Mesothelial cell of epicardium (in vitro differentiated cells): Measurements from ENCODE around the gene REEP1. TPM values are rescaled to one million over a fixed set of nuclear protein-coding genes. Genes with fewer than 3 reads are reported as not detected.
"Not testable (repeated sequence)": the region's sequence is repeated elsewhere in the genome, so short reads cannot be mapped to it uniquely, and the experiment has no call there.

Experiments used
- DNase-seq, 2 experiments: peaks; one replicate each; pipeline ENCODE4 v3.0.0; 2021; ENCODE audit warnings: low spot score in 2 of 2; ENCODE audit not compliant: unreplicated experiment in 2 of 2
- H3K27ac Mint-ChIP-seq: 2 replicates; pipeline ENCODE4 v1.8.0; 2021; ENCODE audit warnings: mixed read lengths
- H3K27me3 Mint-ChIP-seq: 2 replicates; pipeline ENCODE4 v1.8.0; 2021; ENCODE audit warnings: low read depth, mixed read lengths
- H3K36me3 Mint-ChIP-seq: 2 replicates; pipeline ENCODE4 v1.8.0; 2021; ENCODE audit warnings: mixed read lengths
- H3K4me1 Mint-ChIP-seq: 2 replicates; pipeline ENCODE4 v1.8.0; 2021; ENCODE audit warnings: mixed read lengths
- H3K4me3 Mint-ChIP-seq: 2 replicates; pipeline ENCODE4 v1.8.0; 2021; ENCODE audit warnings: mild to moderate bottlenecking, moderate library complexity, mixed read lengths
- H3K9me3 Mint-ChIP-seq: 2 replicates; pipeline ENCODE4 v1.8.0; 2021; ENCODE audit warnings: mixed read lengths
- CTCF ChIP-seq: fragments of 200-600 bp; sonication (generic); IDR thresholded peaks from one replicate; pipeline ENCODE4 v1.5.0; 2021; ENCODE audit warnings: antibody characterized with exemption; ENCODE audit not compliant: unreplicated experiment
- total RNA-seq: library from RNA; stranded (reverse); gene quantifications from 3 replicates; pipeline ENCODE4 v1.2.1, GENCODE V29; 2021

Gene REEP1
- total RNA-seq, 1 donor from 2014 or later, result 1.9 TPM

DNA sequence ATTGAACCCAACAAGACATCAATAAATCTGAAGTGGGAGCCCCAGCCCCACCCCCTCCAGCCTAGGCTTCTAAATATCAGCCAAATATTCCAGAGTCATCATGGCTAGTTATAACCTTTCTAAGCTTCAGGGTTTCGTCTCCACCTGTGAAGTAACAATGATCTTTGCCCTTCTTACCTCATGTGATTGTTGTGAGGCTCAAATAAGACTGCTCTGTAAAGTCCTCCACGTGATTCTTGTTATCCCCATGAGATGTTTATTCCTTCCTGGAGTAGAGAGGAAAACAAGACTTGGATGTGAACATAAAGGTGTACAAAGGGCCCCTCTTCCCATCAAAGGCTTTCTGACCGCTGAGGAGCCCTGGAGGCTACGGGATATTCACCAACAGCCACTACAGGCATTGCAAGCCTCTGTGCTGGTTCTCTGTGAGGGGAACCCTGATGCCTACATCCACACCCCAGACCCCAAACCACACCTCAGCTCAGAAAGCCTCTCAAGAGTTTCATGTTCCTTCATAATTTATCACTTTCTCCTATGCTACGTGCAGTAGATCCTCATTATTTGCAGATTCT lies 20.1 kb upstream of the REEP1 start:
- Mint-ChIP-seq H3K9me3 (no peaks in the 10 kb centered on the region), H3K36me3 (no peaks in the 10 kb centered on the region), H3K4me3 (no peak overlapping the region), H3K4me1 (no peaks in the 10 kb centered on the region), H3K27me3 (peaks cover 40% of the 10 kb centered on the region), H3K27ac (no peak overlapping the region)
- DNase-seq, result no peak
- TF ChIP-seq CTCF, result no peak

DNA sequence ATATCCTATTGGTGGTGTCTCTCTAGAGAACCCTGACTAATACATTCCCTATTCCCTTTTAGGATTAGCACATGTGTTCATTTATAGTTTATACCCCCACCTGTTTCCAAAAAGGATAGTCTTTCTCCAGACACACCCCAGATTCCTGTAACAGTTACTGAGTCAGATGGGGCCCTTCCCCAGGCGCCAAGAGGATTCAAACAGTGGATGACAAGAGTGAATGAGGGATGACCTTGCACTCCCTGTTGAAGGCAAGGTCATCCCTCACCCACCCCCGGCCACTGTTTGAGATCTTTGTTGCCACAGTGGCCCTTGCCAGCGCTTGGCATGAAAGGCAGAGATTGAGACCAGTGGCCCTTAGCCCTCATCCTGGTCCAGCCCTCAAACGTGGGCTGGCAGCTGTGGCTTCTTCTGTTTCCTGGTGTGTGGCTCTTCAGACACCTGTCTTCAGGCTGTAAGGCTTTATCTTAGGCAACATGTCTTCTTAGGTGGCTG lies 15.3 kb upstream of the REEP1 start:
- Mint-ChIP-seq H3K4me3 (no peak overlapping the region), H3K27me3 (peaks cover 58% of the 10 kb centered on the region), H3K4me1 (no peaks in the 10 kb centered on the region), H3K27ac (no peak overlapping the region), H3K9me3 (no peaks in the 10 kb centered on the region), H3K36me3 (no peaks in the 10 kb centered on the region)
- no peak for DNase-seq
- TF ChIP-seq CTCF, result no peak

- Mint-ChIP-seq H3K9me3 (no peaks in the 10 kb centered on the region), H3K27me3 (peaks cover 59% of the 10 kb centered on the region), H3K4me3 (no peak overlapping the region), H3K36me3 (no peaks in the 10 kb centered on the region), H3K27ac (no peak overlapping the region), H3K4me1 (no peaks in the 10 kb centered on the region)
- no peak for TF ChIP-seq CTCF
- no peak for DNase-seq
Observed at GRCh38 chr2:86352137-86352726, 14.8 kb upstream of the REEP1 start.

GRCh38 chr2:86350751-86351150 lies 13.3 kb upstream of the REEP1 start:
- H3K9me3 Mint-ChIP-seq, result no peaks in the 10 kb centered on the region
- no peak overlapping the region for H3K4me3 Mint-ChIP-seq
- peaks cover 64% of the 10 kb centered on the region for H3K27me3 Mint-ChIP-seq
- TF ChIP-seq CTCF, result no peak
- no peaks in the 10 kb centered on the region for H3K4me1 Mint-ChIP-seq
- H3K27ac Mint-ChIP-seq, result no peak overlapping the region
- no peak for DNase-seq
- H3K36me3 Mint-ChIP-seq, result no peaks in the 10 kb centered on the region

DNA sequence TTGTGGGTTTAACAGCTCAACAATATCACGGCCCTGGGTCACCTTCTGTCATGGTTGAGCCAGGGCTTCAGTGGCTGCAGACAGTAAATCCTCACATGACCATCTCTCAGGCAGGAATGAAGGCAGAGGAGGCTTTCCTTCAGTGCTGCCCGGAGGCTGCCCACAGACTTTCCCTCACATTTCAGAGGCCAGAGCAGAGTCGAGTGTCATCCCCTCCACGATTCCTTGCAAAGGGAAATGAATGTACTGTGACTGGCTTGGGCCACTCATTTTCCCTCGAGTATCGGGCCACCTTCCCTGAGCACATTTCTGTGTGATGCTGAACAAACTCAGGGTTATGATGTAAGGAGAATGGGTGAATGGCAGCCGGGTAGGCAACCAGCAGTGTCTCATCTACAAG lies 10.0 kb upstream of the REEP1 start:
- peaks cover 2% of the 10 kb centered on the region for H3K36me3 Mint-ChIP-seq
- peaks cover 2% of the 10 kb centered on the region for H3K9me3 Mint-ChIP-seq
- H3K4me3 Mint-ChIP-seq, result no peak overlapping the region
- no peak for DNase-seq
- no peak for TF ChIP-seq CTCF
- no peaks in the 10 kb centered on the region for H3K4me1 Mint-ChIP-seq
- peaks cover 66% of the 10 kb centered on the region for H3K27me3 Mint-ChIP-seq
- no peak overlapping the region for H3K27ac Mint-ChIP-seq

GRCh38 chr2:86345783-86346370 lies 8.5 kb upstream of the REEP1 start:
- H3K4me3 Mint-ChIP-seq, H3K27ac Mint-ChIP-seq, DNase-seq, H3K36me3 Mint-ChIP-seq, H3K4me1 Mint-ChIP-seq: not testable (repeated sequence)
- H3K27me3 Mint-ChIP-seq, result peaks cover 72% of the 10 kb centered on the region
- H3K9me3 Mint-ChIP-seq, result peaks cover 15% of the 10 kb centered on the region
